ENCODE data around the gene SAMHD1.
"Not testable (repeated sequence)": the region's sequence is repeated elsewhere in the genome, so short reads cannot be mapped to it uniquely, and the experiment has no call there.

Gene SAMHD1

DNA sequence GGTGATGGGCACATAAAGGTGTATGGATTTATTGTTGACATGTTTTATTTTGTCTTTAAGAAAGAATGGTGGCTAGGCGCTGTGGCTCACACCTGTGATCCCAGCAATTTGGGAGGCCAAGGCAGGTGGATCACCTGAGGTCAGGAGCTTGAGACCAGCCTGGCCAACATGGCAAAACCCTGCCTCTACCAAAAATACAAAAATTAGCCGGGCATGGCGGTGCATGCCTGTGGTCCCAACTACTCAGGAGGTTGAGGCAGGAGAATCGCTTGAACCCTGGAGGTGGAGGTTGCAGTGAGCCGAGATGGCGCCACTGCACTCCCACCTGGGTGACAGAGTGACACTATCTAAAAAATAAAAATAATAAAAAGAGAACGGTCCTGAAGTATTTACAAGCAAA lies 45.4 kb downstream of the SAMHD1 start:
- DNase-seq: not testable (repeated sequence)

GRCh38 chr20:36905566-36905965 lies 45.9 kb downstream of the SAMHD1 start:
- not testable (repeated sequence) for DNase-seq

DNA sequence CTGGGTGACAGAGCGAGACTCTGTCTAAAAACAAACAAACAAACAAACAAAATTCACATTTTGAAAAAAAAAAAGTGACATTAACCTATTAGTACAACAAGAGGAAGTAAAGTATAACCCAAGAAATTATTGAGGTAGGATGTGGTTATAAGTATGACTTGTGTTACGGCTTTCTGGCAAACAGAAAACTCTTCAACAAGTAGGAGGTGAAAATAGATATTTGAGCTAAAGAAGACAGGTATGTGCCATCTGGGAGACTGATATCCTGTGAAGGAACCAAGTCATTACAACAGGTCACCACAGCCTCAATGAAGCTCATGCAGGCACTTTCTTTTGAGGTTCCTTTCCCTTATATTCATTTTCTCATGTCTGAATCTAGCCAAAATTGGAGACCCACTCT lies 46.8 kb downstream of the SAMHD1 start:
- no peak for DNase-seq

DNA sequence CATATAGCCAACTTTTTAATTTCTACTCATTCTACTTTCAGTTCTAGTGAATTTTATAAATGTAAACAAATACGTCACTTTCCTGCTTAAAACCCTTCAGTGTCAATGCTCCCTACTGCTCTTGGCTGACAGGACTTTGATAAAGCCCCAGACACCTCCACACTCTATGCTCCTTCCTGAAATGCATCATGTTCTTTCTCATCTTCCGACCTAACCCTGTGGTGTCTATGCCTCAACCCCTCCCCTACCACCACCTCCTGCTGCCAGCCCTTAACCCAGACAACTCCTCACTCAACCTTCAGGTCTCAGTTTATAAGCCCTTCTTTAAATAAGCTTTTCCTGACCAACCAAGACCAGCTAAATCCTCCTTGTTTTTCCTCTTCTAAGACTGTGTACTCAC lies 56.5 kb downstream of the SAMHD1 start:
- no peak for DNase-seq

GRCh38 chr20:36893801-36894200 lies 57.7 kb downstream of the SAMHD1 start:
- DNase-seq: no peak

DNA sequence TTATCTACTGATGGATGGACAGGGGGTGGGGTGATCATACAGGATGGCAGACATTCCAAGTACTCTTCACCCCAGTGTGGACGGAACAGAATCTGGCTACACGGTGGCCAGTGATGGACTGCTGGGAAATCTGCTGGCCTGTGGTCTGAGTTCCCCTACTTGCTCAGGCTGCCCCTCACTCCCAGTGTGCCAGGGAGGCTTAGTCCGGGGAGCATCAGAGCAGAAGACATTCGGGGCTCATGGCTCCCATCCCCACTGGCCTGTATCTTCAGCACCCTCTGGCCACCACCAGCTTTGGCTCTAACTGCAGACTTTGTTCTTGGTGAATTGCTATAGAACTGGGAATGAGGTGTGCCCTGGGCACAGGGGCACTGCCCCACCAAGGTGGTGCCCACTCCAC lies 60.3 kb downstream of the SAMHD1 start:
- no peak for DNase-seq

DNA sequence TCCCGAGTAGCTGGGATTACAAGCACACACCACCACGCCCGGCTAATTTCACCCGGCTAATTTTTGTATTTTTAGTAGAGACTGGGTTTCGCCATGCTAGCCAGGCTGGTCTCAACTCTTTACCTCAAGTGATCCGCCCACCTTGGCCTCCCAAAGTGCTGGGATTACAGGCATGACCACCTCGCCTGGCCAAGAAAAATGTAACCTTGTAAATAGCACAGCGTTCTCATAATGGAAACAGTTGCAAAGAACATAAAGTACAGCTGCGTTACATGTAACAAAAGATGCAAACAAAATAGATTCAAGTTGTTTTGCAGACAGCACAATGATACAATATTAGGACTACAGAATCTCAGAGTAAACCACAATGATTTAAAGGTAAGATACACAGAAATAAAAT lies 60.9 kb downstream of the SAMHD1 start:
- DNase-seq: no peak

DNA sequence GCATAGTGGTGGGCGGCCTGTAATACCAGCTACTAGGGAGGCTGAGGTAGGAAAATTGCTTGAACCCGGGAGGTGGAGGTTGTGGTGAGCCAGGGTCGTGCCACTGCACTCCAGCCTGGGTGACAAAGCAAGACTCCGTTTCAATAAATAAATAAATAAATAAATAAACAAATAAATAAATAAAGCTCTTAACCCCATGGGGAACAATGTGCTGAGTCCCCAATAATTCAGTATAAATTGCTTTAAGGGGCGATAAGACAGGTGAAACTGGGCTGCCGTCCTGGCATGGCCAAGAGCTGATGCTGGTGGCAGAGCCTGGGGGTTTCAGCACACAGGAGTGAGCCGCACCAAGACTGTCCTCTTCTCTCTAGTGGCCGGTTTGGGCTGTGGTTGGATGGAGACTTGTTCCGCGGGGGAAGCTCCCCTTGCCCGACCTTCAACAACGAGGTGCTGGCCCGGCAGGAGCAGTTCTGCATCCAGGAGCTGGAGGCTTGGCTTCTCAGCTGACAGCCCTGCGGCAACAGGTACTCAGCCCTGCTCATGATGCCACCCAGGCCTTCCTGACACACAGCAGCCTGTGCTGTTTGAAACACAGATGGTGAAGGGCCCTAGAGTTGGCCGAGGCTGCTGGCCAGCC lies 62.5 kb downstream of the SAMHD1 start:
- DNase-seq: no peak

- no peak for DNase-seq
These were observed 63.8 kb downstream of the SAMHD1 start for GRCh38 chr20:36887752-36888090.

DNA sequence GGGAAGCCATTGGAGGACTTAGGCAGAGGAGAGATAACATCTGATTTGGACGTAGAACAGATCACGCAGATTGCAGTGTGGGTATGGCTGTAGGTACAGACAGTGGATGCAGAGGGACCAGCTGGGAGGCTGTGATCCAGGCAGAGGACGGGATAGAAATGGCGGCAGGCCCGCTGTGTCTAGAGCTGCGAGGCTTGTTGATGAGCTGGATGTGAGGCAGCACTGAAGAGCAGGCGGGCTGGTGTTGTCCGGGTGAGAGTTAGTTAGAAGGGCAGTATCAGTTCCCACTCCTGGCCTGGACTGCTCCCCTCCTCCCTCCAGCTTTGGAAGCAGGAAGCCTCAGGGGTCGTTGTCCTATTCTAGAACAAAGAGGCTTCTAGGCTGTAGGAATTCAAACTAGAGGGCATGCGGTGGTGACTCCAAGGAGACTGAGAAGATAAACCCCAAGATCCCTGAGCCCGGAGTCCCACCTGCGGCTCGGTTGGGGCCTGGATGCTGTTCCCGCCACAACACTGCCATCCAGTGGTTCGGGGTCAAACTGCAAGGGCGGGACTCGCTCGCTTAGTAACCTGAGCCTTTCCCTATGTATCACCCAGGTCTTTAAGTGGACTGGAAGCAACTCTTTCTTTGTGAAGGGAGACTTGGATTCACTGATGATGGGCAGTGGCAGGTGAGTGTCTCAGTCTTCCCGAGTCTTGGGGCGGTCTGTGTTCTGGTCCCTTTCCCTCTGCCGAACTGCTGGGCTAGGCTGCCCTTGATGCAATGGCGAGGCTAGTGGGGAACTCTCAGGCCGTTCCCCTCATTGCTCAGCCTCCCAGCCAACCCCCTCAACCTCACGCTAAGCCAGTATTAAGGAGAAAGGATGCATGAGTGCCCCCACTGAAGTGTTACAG lies 64.4 kb downstream of the SAMHD1 start:
- peak; percentile 75 for DNase-seq

GRCh38 chr20:36885356-36885755 lies 66.2 kb downstream of the SAMHD1 start:
- DNase-seq: peak; percentile 16

DNA sequence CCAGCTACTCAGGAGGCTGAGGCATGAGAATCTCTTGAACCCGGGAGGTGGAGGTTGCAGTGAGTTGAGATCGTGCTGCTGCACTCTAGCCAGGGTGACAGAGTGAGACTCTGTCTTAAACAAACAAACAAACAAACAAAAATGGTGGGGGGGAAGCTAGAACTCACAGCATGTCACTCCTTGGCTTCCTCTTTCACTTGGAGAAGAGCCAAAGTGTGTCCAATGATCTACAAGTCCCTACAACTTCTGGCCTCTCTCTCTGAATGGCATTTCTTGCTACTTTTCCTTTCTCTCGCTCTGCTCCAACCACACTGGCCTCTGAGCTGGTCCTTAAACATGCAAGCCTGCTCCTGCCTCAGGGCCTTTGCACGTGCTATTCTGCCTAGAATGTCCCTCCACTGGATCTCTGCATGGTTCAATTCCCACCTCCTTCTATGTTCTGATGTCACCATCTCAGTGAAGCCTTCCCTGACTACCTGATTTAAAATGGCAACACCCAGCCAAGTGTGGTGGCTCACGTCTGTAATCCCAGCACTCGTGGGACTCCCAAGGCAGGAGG lies 67.5 kb downstream of the SAMHD1 start:
- peak; percentile 74 for DNase-seq

DNA sequence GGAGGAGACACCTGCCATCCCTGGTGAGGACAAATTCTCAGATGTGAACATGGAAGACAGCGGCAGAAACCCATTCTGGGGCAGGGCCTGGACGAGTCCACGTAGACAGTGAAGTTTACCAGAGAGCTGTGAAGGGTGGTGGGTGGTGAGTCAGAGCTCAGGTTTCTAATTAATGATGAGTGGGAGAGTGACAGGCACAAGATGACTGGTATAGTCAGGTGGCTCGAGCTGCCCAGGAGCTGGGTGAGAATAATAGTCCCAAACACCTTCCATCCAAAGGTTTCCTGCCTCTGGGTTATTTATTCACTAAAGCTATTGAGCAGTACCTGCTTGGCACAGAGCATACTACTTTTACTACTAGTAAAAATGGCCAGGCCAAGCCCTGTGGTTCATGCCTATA lies 69.6 kb downstream of the SAMHD1 start:
- no peak for DNase-seq

DNA sequence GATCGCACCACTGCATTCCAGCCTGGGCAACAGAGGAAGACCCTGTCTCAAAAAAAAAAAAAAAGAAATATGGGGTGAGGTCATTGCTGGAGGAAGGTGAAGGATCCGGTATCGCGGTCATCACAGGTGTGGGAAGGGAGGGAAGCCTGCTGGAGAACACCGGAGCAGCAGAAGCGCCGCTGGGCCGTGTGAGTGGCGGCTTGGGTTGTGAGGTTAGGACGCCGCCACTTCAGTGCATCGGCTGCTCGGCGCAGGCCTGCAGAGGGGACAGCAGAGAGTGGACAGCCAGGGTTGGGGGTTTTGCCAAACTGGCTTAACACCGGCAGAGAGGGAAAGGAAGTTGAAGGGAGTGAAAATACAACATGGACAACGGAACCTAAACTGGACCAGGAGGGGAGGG lies 70.2 kb downstream of the SAMHD1 start:
- no peak for DNase-seq

DNA sequence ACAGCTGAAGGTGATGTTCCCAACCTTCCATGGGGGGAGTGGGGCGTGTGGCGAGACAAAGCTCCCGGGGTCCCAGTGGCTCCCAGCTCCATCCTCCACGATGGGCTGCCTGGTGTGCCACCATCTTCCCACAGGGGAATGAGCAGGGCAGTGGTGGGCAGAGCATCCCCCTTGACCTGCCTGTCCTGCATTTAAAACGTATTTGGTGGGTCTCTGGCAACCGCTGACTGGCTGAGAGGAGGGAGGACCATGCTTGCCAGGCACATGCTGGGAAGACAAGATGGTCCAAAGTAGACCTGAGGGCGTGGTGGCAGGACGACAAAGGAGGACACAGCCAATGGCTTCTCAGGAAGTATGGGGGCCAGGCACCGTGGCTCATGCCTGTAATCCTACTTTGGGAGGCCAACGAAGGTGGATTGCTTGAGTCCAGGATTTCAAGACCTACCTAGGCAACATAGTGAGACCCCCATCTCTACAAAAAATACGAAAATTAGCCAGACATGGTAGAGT lies 70.7 kb downstream of the SAMHD1 start:
- no peak for DNase-seq

DNA sequence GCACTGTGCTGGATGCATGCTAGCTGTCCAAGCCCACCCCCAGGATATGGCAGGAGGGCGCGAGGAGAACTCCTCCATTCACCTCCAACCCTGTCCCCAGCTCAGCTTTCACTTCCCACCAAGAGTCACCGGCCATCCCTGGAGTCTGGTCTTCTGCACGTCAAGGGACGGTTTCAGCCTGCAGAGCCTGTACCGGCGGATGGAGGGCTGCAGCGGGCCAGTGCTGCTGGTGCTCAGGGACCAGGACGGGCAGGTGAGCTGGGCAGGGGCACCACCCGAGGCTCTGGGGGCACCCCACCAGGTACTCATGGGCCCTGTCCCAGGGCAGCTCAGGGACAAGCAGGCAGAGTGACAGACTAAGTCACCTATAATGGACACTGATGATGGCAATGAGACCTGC lies 72.6 kb downstream of the SAMHD1 start:
- no peak for DNase-seq

- no peak for DNase-seq
These were observed 75.1 kb downstream of the SAMHD1 start for GRCh38 chr20:36876473-36876833.

DNA sequence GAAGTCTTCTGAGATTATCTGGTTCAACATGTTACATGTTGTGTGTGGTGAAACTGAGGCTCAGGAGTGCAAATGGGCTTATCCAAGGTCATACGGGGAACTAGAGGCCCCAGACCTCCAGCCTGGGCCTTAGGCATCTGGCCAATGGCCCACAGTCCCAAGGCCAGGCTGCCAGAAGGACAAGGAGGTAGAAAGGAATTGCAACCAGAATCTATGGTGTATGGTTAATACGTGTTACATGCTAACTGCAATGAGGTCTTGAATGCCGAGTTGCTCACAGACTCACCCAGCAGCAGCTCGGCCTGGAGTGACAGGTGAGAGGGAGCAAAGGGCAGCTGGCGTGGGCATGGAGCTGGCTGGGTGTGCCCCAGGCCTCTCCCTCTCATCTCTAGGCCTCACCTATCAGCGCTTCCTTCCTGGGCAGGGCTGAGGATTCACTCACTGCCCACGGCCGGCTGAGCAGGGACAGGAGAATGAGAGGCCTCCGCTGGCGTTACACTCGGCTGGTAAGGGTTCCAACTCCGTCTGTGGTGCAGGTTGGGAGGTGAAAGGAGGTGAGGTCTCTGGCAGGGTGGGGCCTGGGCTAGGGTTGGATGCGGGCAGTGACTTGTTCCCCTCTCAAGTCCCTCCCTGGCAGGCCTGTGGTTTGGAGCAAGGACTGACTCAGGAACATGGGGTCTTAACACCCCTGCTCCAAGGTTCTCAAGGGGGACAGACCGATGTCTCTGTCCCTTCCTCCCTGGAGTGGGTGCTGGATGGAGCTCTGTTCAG lies 75.6 kb downstream of the SAMHD1 start, which contains the start of gene TLDC2:
Gene TLDC2 (plus strand): TSS at position 437 of the 771 bp plus-strand sequence. CDS start 37 bp downstream, at position 474.
- DNase-seq: no peak

DNA sequence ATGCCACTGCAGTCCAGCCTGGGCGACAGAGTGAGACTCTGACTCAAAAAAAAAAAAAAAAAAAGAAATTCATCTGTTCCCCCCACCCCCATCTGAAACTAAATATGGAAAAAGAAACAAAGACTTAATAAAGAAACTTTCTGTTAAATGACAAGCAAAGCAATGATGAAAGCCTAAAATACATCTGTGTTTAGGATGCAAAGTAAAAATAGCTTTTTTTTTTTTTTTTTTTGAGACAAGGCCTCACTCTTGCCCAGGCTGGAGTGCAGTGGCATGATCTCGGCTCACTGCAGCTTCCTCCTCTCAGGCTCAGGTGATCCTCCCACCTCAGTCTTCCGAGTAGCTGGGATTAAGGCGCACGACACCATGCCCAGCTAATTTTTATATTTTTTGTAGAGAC lies 76.4 kb downstream of the SAMHD1 start:
- not testable (repeated sequence) for DNase-seq

GRCh38 chr20:36873498-36874189 lies 77.9 kb downstream of the SAMHD1 start:
- peak; percentile 52 for DNase-seq

DNA sequence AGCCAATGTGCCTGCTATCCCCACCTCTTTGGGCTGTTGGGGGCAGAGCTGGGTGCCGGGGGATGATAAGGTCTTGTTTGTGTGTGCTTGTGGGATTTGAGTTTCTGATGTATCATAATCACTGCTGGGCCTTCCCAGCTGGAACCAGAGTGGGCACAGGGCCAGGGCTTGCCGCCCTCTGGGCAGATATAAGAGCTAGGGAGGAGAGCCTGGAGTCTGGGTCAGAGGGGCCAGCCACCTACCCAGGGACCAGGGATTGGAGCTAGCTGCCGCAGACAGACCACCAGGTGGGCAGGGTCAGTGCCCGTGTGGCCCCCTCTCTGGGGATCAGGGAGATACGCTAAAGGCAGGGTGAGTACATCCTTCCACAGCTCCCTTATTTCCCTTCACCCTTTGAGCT lies 78.7 kb downstream of the SAMHD1 start:
- DNase-seq: no peak

Data from suppressor macrophage treated with lipopolysaccharide for 4 hours (primary cell).